Smooth muscle cell (in vitro differentiated cells): ENCODE results near the gene YES1. TPM values are rescaled to one million over a fixed set of nuclear protein-coding genes. Genes with fewer than 3 reads are reported as not detected.
"Not testable (repeated sequence)": the region's sequence is repeated elsewhere in the genome, so short reads cannot be mapped to it uniquely, and the experiment has no call there.

Source experiments
- DNase-seq: peaks from one replicate; lab custom pipeline; 2025; ENCODE audit not compliant: unreplicated experiment; lab: John Stamatoyannopoulos, UW
- H2AFZ ChIP-seq: fragments of 200-600 bp; sonication (generic); 2 replicates; pipeline ENCODE4 v1.6.0; 2016; ENCODE audit warnings: antibody characterized with exemption, low read depth, mild to moderate bottlenecking
- H3F3A ChIP-seq: fragments of 200-600 bp; sonication (generic); 2 replicates; pipeline ENCODE4 v1.6.0; 2017; ENCODE audit warnings: antibody characterized with exemption, low read depth
- H3K27ac ChIP-seq: fragments of 200-600 bp; sonication (generic); 2 replicates; pipeline ENCODE4 v1.5.1; 2016; ENCODE audit warnings: low read depth, mild to moderate bottlenecking
- H3K27me3 ChIP-seq: fragments of 200-600 bp; sonication (generic); 2 replicates; pipeline ENCODE4 v1.6.1; 2016; ENCODE audit warnings: low read depth, mild to moderate bottlenecking
- H3K36me3 ChIP-seq: fragments of 200-600 bp; sonication (generic); 2 replicates; pipeline ENCODE4 v1.5.1; 2016; ENCODE audit warnings: low read depth
- H3K4me1 ChIP-seq: fragments of 200-600 bp; sonication (generic); 2 replicates; pipeline ENCODE4 v1.5.1; 2016; ENCODE audit warnings: low read depth
- H3K4me2 ChIP-seq: fragments of 200-600 bp; sonication (generic); 2 replicates; pipeline ENCODE4 v1.6.0; 2016; ENCODE audit warnings: mild to moderate bottlenecking
- H3K4me3 ChIP-seq: fragments of 200-600 bp; sonication (generic); 2 replicates; pipeline ENCODE4 v1.5.1; 2016; ENCODE audit warnings: mild to moderate bottlenecking
- H3K79me2 ChIP-seq: fragments of 200-600 bp; sonication (generic); 2 replicates; pipeline ENCODE4 v1.6.0; 2016; ENCODE audit warnings: low read depth, mild to moderate bottlenecking
- H3K9ac ChIP-seq: fragments of 200-600 bp; sonication (generic); 2 replicates; pipeline ENCODE4 v1.6.0; 2016; ENCODE audit warnings: low read depth
- H3K9me3 ChIP-seq: fragments of 200-600 bp; sonication (generic); replicated peaks from 2 replicates; pipeline ENCODE4 v1.5.1; 2016; ENCODE audit warnings: low read depth
- H4K20me1 ChIP-seq: fragments of 200-600 bp; sonication (generic); 2 replicates; pipeline ENCODE4 v1.6.0; 2016; ENCODE audit warnings: low read depth
- WGBS: methylation state at CpG from one replicate; pipeline ENCODE4 v1.1.7; 2016; ENCODE audit warnings: low lambda C conversion rate; 5-methylcytosine and 5-hydroxymethylcytosine counted together
- polyA plus RNA-seq: library from polyadenylated mRNA; unstranded; fragments of >200 nt; fragmentation: Nextera tagmentation; extraction: Ambion mirVana; gene quantifications from 2 replicates; pipeline ENCODE4 v1.2.1, GENCODE V29; 2016
- total RNA-seq: library from RNA; depleted of rRNA; stranded (reverse); fragments of >200 nt; gene quantifications from 2 replicates; pipeline ENCODE4 v1.2.3, GENCODE V29; 2014
- TF ChIP-seq, protein P1 (sequence below): fragments of 200-600 bp; sonication (generic); IDR thresholded peaks from 2 replicates; pipeline ENCODE4 v1.5.1; 2017; ENCODE audit warnings: borderline replicate concordance, mild to moderate bottlenecking, antibody characterized with exemption; ENCODE audit not compliant: insufficient read depth, poor library complexity, severe bottlenecking

YES1 gene
- total and polyA plus RNA-seq, 2 experiments from 2014 or later: 22.6 to 179 TPM

DNA sequence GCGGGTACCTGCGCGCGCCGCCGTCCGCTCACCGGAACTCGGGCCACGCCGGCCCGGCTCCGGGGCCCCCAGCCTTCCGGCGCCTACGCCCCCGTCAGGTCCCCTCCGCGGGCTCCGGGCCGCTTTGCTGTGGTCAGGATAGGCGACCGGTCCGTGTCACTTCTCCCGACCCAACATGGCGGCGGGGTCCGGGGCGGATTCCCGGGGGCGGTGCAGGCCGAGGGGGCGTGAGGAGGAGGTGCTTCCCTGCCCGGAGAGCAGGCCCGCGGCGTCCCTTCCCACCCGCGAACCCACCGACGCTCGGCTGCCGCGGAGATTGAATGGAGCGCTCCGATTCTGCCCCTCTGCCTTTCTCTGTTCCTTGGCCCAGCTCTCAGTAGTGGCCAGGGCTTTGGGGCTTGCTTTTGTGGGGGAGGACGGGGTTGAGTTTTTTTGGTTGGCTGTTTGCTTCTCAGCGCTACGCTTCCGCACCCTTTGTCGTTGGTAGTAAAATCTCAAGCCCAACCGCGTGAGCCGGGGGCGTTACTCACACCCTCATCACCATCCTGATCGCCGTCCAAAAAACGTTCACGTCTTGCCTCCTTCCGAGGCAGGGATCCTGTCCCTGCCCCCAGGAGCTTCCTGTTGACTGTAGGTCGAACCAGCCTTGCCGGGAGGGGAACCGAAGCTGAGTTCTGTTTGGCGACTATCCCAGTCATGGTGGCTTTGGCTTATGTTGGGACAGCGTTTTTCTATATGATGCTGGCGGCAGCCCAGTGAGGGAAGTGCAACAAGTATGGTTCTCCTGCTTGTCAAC, 532 bp upstream of the YES1 start:
- peaks cover 41% of the 10 kb centered on the region for H3K79me2 ChIP-seq
- peak; percentile 91 for DNase-seq
- H4K20me1 ChIP-seq: peaks cover 38% of the 10 kb centered on the region
- H3K36me3 ChIP-seq: no peaks in the 10 kb centered on the region
- H3K9ac ChIP-seq: peak overlapping the region; percentile 97
- no peaks in the 10 kb centered on the region for H3K27me3 ChIP-seq
- H3K4me2 ChIP-seq: peak overlapping the region; percentile 98
- peak overlapping the region; percentile 73 for H2AFZ ChIP-seq
- WGBS: 2% methylated on average over 33 of the region's 66 CpGs
- no peaks in the 10 kb centered on the region for H3K9me3 ChIP-seq
- peaks cover 34% of the 10 kb centered on the region for H3K4me1 ChIP-seq
- TF ChIP-seq, protein P1, sequence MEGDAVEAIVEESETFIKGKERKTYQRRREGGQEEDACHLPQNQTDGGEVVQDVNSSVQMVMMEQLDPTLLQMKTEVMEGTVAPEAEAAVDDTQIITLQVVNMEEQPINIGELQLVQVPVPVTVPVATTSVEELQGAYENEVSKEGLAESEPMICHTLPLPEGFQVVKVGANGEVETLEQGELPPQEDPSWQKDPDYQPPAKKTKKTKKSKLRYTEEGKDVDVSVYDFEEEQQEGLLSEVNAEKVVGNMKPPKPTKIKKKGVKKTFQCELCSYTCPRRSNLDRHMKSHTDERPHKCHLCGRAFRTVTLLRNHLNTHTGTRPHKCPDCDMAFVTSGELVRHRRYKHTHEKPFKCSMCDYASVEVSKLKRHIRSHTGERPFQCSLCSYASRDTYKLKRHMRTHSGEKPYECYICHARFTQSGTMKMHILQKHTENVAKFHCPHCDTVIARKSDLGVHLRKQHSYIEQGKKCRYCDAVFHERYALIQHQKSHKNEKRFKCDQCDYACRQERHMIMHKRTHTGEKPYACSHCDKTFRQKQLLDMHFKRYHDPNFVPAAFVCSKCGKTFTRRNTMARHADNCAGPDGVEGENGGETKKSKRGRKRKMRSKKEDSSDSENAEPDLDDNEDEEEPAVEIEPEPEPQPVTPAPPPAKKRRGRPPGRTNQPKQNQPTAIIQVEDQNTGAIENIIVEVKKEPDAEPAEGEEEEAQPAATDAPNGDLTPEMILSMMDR: no peak
- H3F3A ChIP-seq: no peaks in the 10 kb centered on the region
- peak overlapping the region; percentile 84 for H3K27ac ChIP-seq
- peak overlapping the region; percentile 99 for H3K4me3 ChIP-seq

DNA sequence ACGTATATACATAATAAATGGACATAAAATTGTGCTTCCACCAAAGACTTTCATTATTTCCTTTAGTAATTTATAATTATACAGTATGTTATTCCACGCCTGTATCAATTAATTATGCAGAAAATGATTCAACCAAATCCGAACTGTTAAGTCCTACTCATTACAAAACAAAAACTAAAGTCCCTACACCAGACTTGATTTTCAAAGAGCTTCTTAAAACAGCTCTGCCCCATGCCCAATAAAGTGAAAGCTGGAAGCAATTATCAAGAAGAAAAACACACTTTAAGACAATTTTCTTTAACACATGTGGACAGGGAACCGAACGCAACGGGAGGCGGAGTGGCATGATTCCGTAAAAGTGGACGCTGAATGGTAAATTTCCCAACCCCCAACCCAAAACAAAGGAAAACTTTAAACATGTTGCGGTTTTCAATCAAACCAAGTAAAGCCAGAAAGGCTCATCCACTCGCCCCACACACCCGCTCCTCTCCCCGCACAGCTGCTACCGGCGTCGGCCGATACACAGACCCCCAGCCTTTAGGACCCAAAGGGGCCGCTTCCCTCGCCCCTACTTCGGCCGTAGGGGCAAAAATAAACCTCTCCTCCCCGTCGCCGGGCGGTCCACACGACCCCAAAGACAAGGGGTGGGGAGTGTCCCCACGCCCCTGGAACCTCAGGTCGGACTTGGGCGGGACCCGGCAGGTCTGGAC, 705 bp downstream of the YES1 start:
- TF ChIP-seq, protein P1: no peak
- no peaks in the 10 kb centered on the region for H3K27me3 ChIP-seq
- H3K4me2 ChIP-seq: peak overlapping the region; percentile 98
- H3K4me3 ChIP-seq: peak overlapping the region; percentile 99
- DNase-seq: no peak
- H3F3A ChIP-seq: no peaks in the 10 kb centered on the region
- peaks cover 54% of the 10 kb centered on the region for H3K79me2 ChIP-seq
- no peaks in the 10 kb centered on the region for H3K9me3 ChIP-seq
- peak overlapping the region; percentile 97 for H3K9ac ChIP-seq
- WGBS: 1% methylated on average over 27 of the region's 30 CpGs
- H2AFZ ChIP-seq: peak overlapping the region; percentile 73
- H4K20me1 ChIP-seq: peaks cover 50% of the 10 kb centered on the region
- H3K27ac ChIP-seq: peak overlapping the region; percentile 84
- peaks cover 34% of the 10 kb centered on the region for H3K4me1 ChIP-seq
- H3K36me3 ChIP-seq: no peaks in the 10 kb centered on the region

DNA sequence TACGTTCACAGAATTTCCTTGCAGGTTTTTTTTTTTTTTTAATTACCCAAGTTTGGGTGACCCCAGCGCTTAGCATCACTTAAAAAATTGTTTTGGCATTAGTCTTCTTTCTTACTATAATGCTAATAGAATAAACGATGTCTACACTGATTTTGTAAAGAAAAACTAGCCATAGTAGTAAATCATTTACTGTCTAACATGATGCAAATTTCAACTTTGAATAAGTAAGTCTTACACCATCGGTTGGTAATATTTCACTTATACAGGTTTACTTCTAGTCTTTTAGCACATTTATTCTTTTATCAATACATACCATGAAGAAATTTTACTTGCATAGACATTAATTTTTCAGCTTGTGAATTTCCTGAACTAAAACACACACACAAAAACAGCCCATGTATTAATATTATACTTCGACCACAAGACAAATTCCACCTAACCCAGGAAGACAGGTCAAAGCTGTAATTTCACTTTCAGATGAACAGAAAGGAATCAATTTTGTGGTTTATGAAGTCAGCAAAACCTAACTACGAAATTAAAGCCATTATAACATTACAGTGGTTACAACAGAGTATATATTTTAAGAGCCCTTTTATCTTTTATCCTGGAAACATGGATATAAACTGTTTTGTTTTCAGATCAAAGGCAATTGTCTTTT, 1.9 kb downstream of the YES1 start:
- Histone ChIP-seq H4K20me1 (peaks cover 62% of the 10 kb centered on the region), H3K27ac (no peak overlapping the region), H3K4me3 (peak overlapping the region; percentile 99), H3K9me3 (no peaks in the 10 kb centered on the region), H3K79me2 (peaks cover 65% of the 10 kb centered on the region), H2AFZ (no peak overlapping the region), H3K4me1 (peaks cover 34% of the 10 kb centered on the region), H3K9ac (peak overlapping the region; percentile 50), H3F3A (no peaks in the 10 kb centered on the region), H3K36me3 (no peaks in the 10 kb centered on the region), H3K27me3 (no peaks in the 10 kb centered on the region), H3K4me2 (peak overlapping the region; percentile 98)
- 72% methylated on average over 6 of the region's 6 CpGs for WGBS
- DNase-seq: no peak
- TF ChIP-seq, protein P1: no peak

DNA sequence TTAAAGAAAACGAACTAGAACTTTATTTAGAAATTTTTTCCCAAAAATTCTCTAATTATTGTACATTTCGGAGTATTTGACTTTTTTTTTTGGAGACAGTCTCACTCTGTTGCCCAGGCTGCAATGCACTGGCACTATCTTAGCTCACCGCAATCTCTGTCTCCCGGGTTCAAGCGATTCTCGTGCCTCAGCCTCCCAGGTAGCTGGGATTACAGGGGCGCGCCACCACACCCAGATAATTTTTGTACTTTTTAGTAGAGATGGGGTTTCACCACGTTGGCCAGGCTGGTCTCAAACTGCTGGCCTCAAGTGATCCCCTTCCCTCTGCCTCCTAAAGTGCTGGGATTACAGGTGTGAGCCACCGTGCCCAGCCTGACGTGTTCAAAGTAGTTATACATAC, 2.8 kb downstream of the YES1 start:
- H4K20me1 ChIP-seq: peaks cover 71% of the 10 kb centered on the region
- H3K27me3 ChIP-seq, H3K4me2 ChIP-seq, H3K27ac ChIP-seq, H3F3A ChIP-seq, DNase-seq, H3K9me3 ChIP-seq, H3K9ac ChIP-seq, H3K36me3 ChIP-seq, H3K4me3 ChIP-seq, H2AFZ ChIP-seq: not testable (repeated sequence)
- peaks cover 34% of the 10 kb centered on the region for H3K4me1 ChIP-seq
- H3K79me2 ChIP-seq: peaks cover 74% of the 10 kb centered on the region
- 98% methylated on average over 11 of the region's 11 CpGs for WGBS
